Heart left ventricle (tissue), 16 donors: ENCODE measurements around the gene PRKG1. TPM values are rescaled to one million over a fixed set of nuclear protein-coding genes. Genes with fewer than 3 reads are reported as not detected.

Experiments
- ATAC-seq, 4 donors: fragments of 200-7000 bp; cut with Tn5 transposase; one replicate each; pipeline ENCODE4 v1.9.1; 2020 to 2022; ENCODE audit warnings: moderate library complexity in 4 of 4, mild to moderate bottlenecking in 3 of 4, moderate number of reproducible peaks in 1 of 4
- DNase-seq, 5 donors: peaks; one replicate each; pipeline ENCODE4 v3.0.0-alpha.2; 2020
- H3K27ac ChIP-seq, 12 donors: fragments of 200-600 bp; sonication (generic) in 4 of 12; one replicate each; pipeline versions ENCODE4 v1.5.0 to v1.8.0; 2016 to 2022; ENCODE audit warnings: mild to moderate bottlenecking in 2 of 12
- H3K27me3 ChIP-seq, 9 donors: fragments of 200-600 bp; sonication (generic) in 2 of 9; one replicate each; pipeline versions ENCODE4 v1.5.1 to v1.8.0; 2016 to 2022; ENCODE audit warnings: mild to moderate bottlenecking in 3 of 9
- H3K36me3 ChIP-seq, 9 donors: fragments of 200-600 bp; sonication (generic) in 2 of 9; one replicate each; pipeline versions ENCODE4 v1.5.0 to v1.8.0; 2018 to 2022; ENCODE audit warnings: mild to moderate bottlenecking in 2 of 9
- H3K4me1 ChIP-seq, 12 donors: fragments of 200-600 bp; sonication (generic) in 4 of 12; one replicate each; pipeline versions ENCODE4 v1.5.0 to v1.8.0; 2016 to 2022; ENCODE audit warnings: mild to moderate bottlenecking in 3 of 12
- H3K4me3 ChIP-seq, 12 donors: fragments of 200-600 bp; sonication (generic) in 4 of 12; one replicate each; pipeline versions ENCODE4 v1.5.0 to v1.8.0; 2017 to 2022; ENCODE audit warnings: mild to moderate bottlenecking in 9 of 12, moderate library complexity in 4 of 12
- H3K9me3 ChIP-seq, 12 donors: fragments of 200-600 bp; sonication (generic) in 4 of 12; one replicate each; pipeline versions ENCODE4 v1.5.0 to v1.8.0; 2016 to 2022; ENCODE audit warnings: mild to moderate bottlenecking in 1 of 12
- POLR2A ChIP-seq, 2 donors: fragments of 450-650 bp; IDR thresholded peaks; one replicate each; pipeline ENCODE4 v1.6.1; 2017; ENCODE audit warnings: antibody characterized with exemption in 2 of 2, mild to moderate bottlenecking in 2 of 2, moderate library complexity in 2 of 2
- WGBS, 4 donors: extraction: QIAGEN DNeasy Blood & Tissue Kit in 2 of 4; methylation state at CpG; one replicate each; pipeline versions ENCODE4 v1.1.5 to v1.1.7; 2013 to 2018; 5-methylcytosine and 5-hydroxymethylcytosine counted together
- intact Hi-C, 10 donors: fragments of 100-400 bp; cut with DNase I; formaldehyde crosslinking; loops; one replicate each; pipeline versions ENCODE4 v1.11.1 to v1.14.2; 2022
- polyA plus RNA-seq, 2 donors: library from polyadenylated mRNA; stranded (reverse); fragments of 200-250 nt; gene quantifications; one replicate each; pipeline ENCODE4 v1.2.3, GENCODE V29; 2013
- total RNA-seq, 9 donors: library from RNA; depleted of rRNA in 2 of 9; stranded (reverse); fragments of >200 nt in 2 of 9; fragmentation: NEBNext Ultra II Directional in 3 of 9; extraction: Animal tissue kit (Norgen Biotek cat#: 25700) in 3 of 9; gene quantifications; one replicate each; pipeline versions ENCODE4 v1.1.0 to v1.2.4, GENCODE V29; 2016 to 2023
- TF ChIP-seq, protein P1 (sequence below), 12 donors: fragments of 200-600 bp; sonication (generic) in 4 of 12; IDR thresholded peaks; one replicate each; pipeline versions ENCODE4 v1.5.0 to v1.8.0; 2018 to 2022; ENCODE audit warnings: antibody characterized with exemption in 12 of 12, mild to moderate bottlenecking in 5 of 12
- donor health status: ischemic (EF 13 %, LVEDD 7.1; RV severe dilation, severe dysfunction).
- donor health status: healthy with polysubstance abuse.
- donor health status: DM: no; HTN: yes; CAD: no.
- donor health status: DM: no; HTN: no; CAD: no.
- donor health status: ischemic (EF 25% LVEDD 6.9; RV normal size, moderate dysfunction).
- donor health status: ischemic (EF 25% LVEDD 5.7; RV mildly dilated, moderate dysfunction).
- donor health status: healthy.
- donor health status: DM: yes; HTN: yes; CAD: no.
- donor health status: ischemic (EF 35%, LVEDD 5.7; RV mildly dilated, moderate dysfunction).
- donor health status: nonischemic (EF 11% LVEDD 7.7; RV severe dilation, severe dysfunction).
- donor health status: DM: yes; HTN: yes; CAD: no.
- donor health status: PGD.
- donor health status: ischemic (EF 29% LVEDD 5.4; RV normal size, mild dysfunction).
- donor health status: nonischemic (EF 23%, LVEDD 6.1; RV moderate dilation, normal function).

The PRKG1 gene
- total and polyA plus RNA-seq, 11 donors, result 5.5 to 37.3 (median 29.3) TPM

DNA sequence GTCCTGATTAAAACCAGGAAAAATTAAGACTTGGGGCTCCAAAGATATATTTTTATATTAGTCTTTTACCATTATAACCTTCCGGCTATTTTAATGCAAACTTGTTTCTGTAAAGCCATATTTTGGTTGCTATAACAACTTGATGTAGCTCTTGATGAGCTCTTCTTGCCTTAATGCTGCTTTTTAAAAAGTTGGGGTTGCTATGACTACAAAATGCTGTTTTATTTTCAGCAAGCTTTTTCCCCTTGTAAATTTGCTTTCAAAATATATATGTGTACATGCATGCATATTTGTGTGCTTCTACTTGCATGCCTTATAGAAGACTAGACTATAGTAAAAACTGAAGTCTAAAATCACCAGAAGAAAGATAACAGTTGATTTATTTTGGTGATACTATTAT is 525.4 kb downstream of the PRKG1 start:
- intact Hi-C loops, result no loop called here
- H3K4me1 ChIP-seq, result peaks cover 0 to 6% (median 0%) of the 10 kb centered on the region in 12 donors
- H3K9me3 ChIP-seq, result no peaks in the 10 kb centered on the region
- no peaks in the 10 kb centered on the region for H3K27me3 ChIP-seq
- 78 to 92% (median 84%) methylated on average over 1 of the region's 1 CpG for WGBS, 4 donors
- ATAC-seq (no peak), DNase-seq (no peak)
- no peak overlapping the region for H3K4me3 ChIP-seq
- H3K36me3 ChIP-seq, result no peaks in the 10 kb centered on the region
- no peak for TF ChIP-seq POLR2A (IDR thresholded peaks at IDR 0.05)
- TF ChIP-seq, protein P1, sequence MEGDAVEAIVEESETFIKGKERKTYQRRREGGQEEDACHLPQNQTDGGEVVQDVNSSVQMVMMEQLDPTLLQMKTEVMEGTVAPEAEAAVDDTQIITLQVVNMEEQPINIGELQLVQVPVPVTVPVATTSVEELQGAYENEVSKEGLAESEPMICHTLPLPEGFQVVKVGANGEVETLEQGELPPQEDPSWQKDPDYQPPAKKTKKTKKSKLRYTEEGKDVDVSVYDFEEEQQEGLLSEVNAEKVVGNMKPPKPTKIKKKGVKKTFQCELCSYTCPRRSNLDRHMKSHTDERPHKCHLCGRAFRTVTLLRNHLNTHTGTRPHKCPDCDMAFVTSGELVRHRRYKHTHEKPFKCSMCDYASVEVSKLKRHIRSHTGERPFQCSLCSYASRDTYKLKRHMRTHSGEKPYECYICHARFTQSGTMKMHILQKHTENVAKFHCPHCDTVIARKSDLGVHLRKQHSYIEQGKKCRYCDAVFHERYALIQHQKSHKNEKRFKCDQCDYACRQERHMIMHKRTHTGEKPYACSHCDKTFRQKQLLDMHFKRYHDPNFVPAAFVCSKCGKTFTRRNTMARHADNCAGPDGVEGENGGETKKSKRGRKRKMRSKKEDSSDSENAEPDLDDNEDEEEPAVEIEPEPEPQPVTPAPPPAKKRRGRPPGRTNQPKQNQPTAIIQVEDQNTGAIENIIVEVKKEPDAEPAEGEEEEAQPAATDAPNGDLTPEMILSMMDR (IDR thresholded peaks at IDR 0.05), result no peak
- H3K27ac ChIP-seq, result no peak overlapping the region

DNA sequence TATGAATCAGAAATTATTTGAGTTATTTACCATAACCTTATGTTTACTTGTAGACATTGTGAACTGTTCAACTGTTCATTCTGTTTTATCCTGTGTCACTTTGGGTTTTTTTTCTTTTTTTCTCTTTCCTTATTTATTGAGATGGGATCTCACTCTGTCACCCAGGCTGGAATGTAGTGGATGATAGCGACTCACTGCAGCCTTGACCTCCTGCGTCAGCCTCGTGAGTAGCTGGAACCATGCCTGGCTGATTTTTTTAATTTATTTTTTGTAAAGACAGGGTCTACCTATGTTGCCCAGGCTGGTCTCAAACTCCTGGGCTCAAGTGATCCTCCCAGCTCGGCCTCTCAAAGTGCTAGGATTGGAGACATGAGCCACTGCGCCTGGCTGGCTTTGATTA is 528.0 kb downstream of the PRKG1 start:
- no peaks in the 10 kb centered on the region for H3K9me3 ChIP-seq
- WGBS, 4 donors, result 66 to 80% (median 73%) methylated on average over 5 of the region's 5 CpGs
- TF ChIP-seq POLR2A (IDR thresholded peaks at IDR 0.05), result no peak
- TF ChIP-seq, protein P1 (IDR thresholded peaks at IDR 0.05), result no peak
- no peak overlapping the region for H3K27ac ChIP-seq
- no peaks in the 10 kb centered on the region for H3K27me3 ChIP-seq
- intact Hi-C loops, result no loop called here
- H3K4me3 ChIP-seq, result no peak overlapping the region
- H3K36me3 ChIP-seq, result no peaks in the 10 kb centered on the region
- no peak for DNase-seq
- no peaks in the 10 kb centered on the region for H3K4me1 ChIP-seq
- no peak for ATAC-seq

DNA sequence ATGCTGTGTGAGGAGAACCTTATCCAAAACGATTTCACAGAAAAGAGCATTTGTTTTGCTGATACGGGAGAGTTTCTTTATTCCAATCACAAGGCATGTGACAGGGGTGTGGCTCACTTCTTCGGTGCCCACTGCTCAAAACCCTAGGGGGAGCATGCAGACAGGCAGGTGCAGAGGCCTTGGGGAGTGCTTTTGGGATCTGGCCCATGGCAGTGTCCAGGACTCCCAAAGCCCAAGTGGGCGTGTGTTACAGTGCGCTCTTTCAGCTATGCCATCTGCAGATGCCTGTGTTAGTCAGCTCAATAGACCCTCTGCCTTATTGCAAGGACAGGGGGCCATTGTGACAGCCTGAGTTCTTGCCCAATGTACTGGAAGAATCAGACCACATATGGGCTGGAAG is 530.3 kb downstream of the PRKG1 start:
- Histone ChIP-seq H3K9me3 (no peaks in the 10 kb centered on the region), H3K27me3 (no peaks in the 10 kb centered on the region), H3K4me3 (no peak overlapping the region), H3K27ac (no peak overlapping the region), H3K36me3 (no peaks in the 10 kb centered on the region), H3K4me1 (no peaks in the 10 kb centered on the region)
- ATAC-seq (no peak), DNase-seq (no peak)
- intact Hi-C loops, result no loop called here
- 81 to 85% (median 84%) methylated on average over 5 of the region's 5 CpGs for WGBS, 4 donors
- TF ChIP-seq, protein P1 (IDR thresholded peaks at IDR 0.05), result no peak
- no peak for TF ChIP-seq POLR2A (IDR thresholded peaks at IDR 0.05)

- TF ChIP-seq, protein P1 (IDR thresholded peaks at IDR 0.05), result no peak
- no peak for TF ChIP-seq POLR2A (IDR thresholded peaks at IDR 0.05)
- Histone ChIP-seq H3K4me1 (no peaks in the 10 kb centered on the region), H3K9me3 (peaks cover 0 to 5% (median 2%) of the 10 kb centered on the region in 12 donors), H3K36me3 (no peaks in the 10 kb centered on the region), H3K4me3 (no peak overlapping the region), H3K27ac (no peak overlapping the region), H3K27me3 (no peaks in the 10 kb centered on the region)
- DNase-seq (no peak), ATAC-seq (no peak)
- intact Hi-C loops, result no loop called here
- 82 to 90% (median 86%) methylated on average over 6 of the region's 6 CpGs for WGBS, 4 donors
Measured at GRCh38 chr10:51606825-51607462, 532.7 kb downstream of the PRKG1 start.
